MM.1S (cell line): Measurements from ENCODE around the gene CEACAM19.

Source experiments
- DNase-seq: peaks from one replicate; pipeline ENCODE4 v3.0.0-alpha.2; 2015
- H2AFZ ChIP-seq: fragments of 300-600 bp; sonication (generic); 2 replicates; pipeline ENCODE4 v1.6.0; 2016; ENCODE audit warnings: antibody characterized with exemption, low read length
- H3F3A ChIP-seq: fragments of 300-600 bp; sonication (generic); 2 replicates; pipeline ENCODE4 v1.6.1; 2016; ENCODE audit warnings: mild to moderate bottlenecking, antibody characterized with exemption, low read length, moderate library complexity, mixed read lengths; ENCODE audit not compliant: insufficient read depth
- H3K27ac ChIP-seq: fragments of 300-600 bp; sonication (generic); 2 replicates; pipeline ENCODE4 v1.5.1; 2016; ENCODE audit warnings: mild to moderate bottlenecking, low read length
- H3K27me3 ChIP-seq: fragments of 300-600 bp; sonication (generic); replicated peaks from 2 replicates; pipeline ENCODE4 v1.6.0; 2016; ENCODE audit warnings: low read length; ENCODE audit not compliant: insufficient read depth
- H3K36me3 ChIP-seq: fragments of 300-600 bp; sonication (generic); replicated peaks from 2 replicates; pipeline ENCODE4 v1.6.1; 2016; ENCODE audit warnings: mild to moderate bottlenecking, low read length, mixed read lengths; ENCODE audit not compliant: insufficient read depth
- H3K4me1 ChIP-seq: fragments of 300-600 bp; sonication (generic); 2 replicates; pipeline ENCODE4 v1.6.1; 2016; ENCODE audit warnings: low read length, mixed read lengths
- H3K4me2 ChIP-seq: fragments of 300-600 bp; sonication (generic); 2 replicates; pipeline ENCODE4 v1.6.0; 2016; ENCODE audit warnings: low read depth, low read length
- H3K4me3 ChIP-seq: fragments of 300-600 bp; sonication (generic); 2 replicates; pipeline ENCODE4 v1.5.1; 2016; ENCODE audit warnings: low read length, mixed read lengths
- H3K79me2 ChIP-seq: fragments of 300-600 bp; sonication (generic); 2 replicates; pipeline ENCODE4 v1.6.1; 2016; ENCODE audit warnings: mixed run types, low read length, mixed read lengths
- H3K9ac ChIP-seq: fragments of 300-600 bp; sonication (generic); 2 replicates; pipeline ENCODE4 v1.6.1; 2016; ENCODE audit warnings: low read length, mixed read lengths
- H3K9me2 ChIP-seq: fragments of 300-600 bp; sonication (generic); replicated peaks from 2 replicates; pipeline ENCODE4 v1.6.1; 2016; ENCODE audit warnings: mild to moderate bottlenecking, low read length, mixed read lengths; ENCODE audit not compliant: insufficient read depth
- H3K9me3 ChIP-seq: fragments of 300-600 bp; sonication (generic); replicated peaks from 2 replicates; pipeline ENCODE4 v1.6.1; 2016; ENCODE audit warnings: mild to moderate bottlenecking, low read length, mixed read lengths; ENCODE audit not compliant: insufficient read depth
- H4K20me1 ChIP-seq: fragments of 300-600 bp; sonication (generic); 2 replicates; pipeline ENCODE4 v1.6.1; 2016; ENCODE audit warnings: mild to moderate bottlenecking, low read length, moderate library complexity, mixed read lengths; ENCODE audit not compliant: insufficient read depth
- EZH2 ChIP-seq: fragments of 300-600 bp; sonication (generic); optimal IDR thresholded peaks from 2 replicates; pipeline ENCODE3; 2017; ENCODE audit warnings: low read depth, mild to moderate bottlenecking, antibody characterized with exemption, low read length, mixed read lengths
- EZH2phosphoT487 ChIP-seq: fragments of 300-600 bp; sonication (generic); IDR thresholded peaks from 2 replicates; pipeline ENCODE4 v1.6.1; 2018; ENCODE audit warnings: antibody characterized with exemption, low read length
- TF ChIP-seq, protein P1 (sequence below): fragments of 300-600 bp; sonication (generic); IDR thresholded peaks from 2 replicates; pipeline ENCODE4 v1.5.1; 2016; ENCODE audit warnings: antibody characterized with exemption, low read length, mixed read lengths

Gene CEACAM19

DNA sequence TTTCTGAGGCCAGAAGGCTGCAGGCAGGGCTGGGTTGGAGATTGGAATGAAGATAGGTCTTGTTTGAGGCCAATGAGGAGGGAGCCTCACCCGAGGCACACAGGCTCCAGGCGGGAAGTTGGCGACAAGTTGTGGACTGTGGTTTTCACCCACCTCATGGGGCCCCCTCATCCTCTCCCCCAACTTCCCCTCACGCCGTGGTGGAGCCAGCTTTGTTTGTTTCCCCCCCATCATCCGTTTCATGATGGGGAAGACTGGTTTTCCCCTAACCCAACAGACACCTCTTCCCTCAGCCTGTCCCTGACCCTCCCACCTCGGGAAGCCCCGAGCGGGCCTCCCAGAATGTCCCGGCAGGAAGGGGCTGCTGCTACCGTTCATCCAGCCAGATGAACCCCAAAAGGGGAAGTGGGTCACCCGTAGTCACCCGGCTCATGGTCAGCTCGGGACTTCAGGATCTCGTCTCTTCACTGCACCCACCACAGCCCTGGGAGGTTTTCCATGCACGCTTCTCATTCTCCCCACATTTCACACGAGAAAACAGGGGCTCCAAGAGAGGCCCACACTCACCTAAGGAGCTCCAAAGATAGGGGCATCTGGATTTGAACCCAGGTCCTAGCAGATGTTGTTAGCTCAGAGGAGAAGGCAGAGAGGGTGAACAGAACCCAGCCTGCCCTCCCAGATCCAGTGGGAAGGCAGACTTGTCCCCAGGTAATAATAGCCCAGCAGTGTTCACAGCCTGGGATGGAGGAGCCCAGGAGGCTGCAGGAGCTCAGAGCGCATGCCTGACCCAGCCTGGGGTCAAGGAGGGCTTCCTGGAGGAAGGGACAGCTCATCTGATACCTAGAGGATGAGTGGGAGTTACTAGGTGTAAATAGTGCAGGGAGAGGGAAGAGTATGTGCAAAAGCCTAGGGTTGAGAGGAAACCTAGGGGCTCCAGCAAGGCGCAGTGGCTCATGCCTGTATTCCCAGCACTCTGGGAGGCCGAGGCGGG is 51.1 kb downstream of the CEACAM19 start:
- H3K4me2 ChIP-seq = peak overlapping the region; percentile 7; the same call in 1 of the 2 replicates
- H3K27me3 ChIP-seq = no peaks in the 10 kb centered on the region
- H3K79me2 ChIP-seq = no peaks in the 10 kb centered on the region
- no peak overlapping the region for H3K4me3 ChIP-seq
- H3K9me3 ChIP-seq = no peaks in the 10 kb centered on the region
- no peaks in the 10 kb centered on the region for H3K9me2 ChIP-seq
- H3K27ac ChIP-seq = peak overlapping the region; percentile 55; the same call in 1 of the 2 replicates
- no peaks in the 10 kb centered on the region for H4K20me1 ChIP-seq
- H3K9ac ChIP-seq = peak overlapping the region; percentile 32; the same call in 1 of the 2 replicates
- H3K4me1 ChIP-seq = peaks cover 38% of the 10 kb centered on the region
- TF ChIP-seq EZH2phosphoT487 (no peak), EZH2 (no peak)
- TF ChIP-seq, protein P1, sequence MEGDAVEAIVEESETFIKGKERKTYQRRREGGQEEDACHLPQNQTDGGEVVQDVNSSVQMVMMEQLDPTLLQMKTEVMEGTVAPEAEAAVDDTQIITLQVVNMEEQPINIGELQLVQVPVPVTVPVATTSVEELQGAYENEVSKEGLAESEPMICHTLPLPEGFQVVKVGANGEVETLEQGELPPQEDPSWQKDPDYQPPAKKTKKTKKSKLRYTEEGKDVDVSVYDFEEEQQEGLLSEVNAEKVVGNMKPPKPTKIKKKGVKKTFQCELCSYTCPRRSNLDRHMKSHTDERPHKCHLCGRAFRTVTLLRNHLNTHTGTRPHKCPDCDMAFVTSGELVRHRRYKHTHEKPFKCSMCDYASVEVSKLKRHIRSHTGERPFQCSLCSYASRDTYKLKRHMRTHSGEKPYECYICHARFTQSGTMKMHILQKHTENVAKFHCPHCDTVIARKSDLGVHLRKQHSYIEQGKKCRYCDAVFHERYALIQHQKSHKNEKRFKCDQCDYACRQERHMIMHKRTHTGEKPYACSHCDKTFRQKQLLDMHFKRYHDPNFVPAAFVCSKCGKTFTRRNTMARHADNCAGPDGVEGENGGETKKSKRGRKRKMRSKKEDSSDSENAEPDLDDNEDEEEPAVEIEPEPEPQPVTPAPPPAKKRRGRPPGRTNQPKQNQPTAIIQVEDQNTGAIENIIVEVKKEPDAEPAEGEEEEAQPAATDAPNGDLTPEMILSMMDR = no peak
- DNase-seq = peak; percentile 14
- H3K36me3 ChIP-seq = no peaks in the 10 kb centered on the region
- H2AFZ ChIP-seq = peak overlapping the region; percentile 62
- H3F3A ChIP-seq = peaks cover 30% of the 10 kb centered on the region

DNA sequence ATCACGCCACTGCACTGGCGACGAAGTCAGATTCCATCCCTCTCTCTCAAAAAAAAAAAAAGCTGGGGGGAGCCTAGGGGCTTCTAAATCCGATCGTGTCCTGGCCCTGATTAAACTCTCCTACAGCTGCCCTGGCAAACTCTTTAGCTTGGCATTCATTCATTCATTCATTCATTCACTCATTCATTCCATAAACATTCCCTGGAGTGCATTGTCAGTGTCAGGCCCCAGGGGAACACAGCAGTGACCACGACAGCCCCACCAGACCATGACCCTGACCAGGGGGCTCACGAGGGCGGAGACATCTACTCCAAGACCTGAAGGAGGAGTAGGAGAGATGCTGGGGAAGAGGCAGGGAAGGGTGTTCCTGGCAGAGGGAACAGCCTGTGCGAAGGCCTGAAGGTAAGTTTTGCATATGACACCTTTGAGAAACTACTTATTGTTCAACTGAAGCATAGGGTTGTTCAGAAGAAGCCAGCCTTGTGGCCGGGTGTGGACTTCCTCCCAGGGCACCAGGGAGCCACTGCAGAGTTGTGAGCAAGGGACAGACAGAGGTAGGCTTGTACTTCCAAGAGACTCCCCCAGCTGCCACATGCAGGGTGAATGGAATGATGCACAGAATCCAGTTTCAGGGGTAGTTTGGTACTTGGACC is 52.1 kb downstream of the CEACAM19 start:
- Histone ChIP-seq H3K27me3 (no peaks in the 10 kb centered on the region), H3K4me3 (no peak overlapping the region), H3F3A (peaks cover 30% of the 10 kb centered on the region), H3K9ac (no peak overlapping the region), H4K20me1 (no peaks in the 10 kb centered on the region), H3K27ac (peak overlapping the region; percentile 1; the same call in 1 of the 2 replicates), H3K79me2 (no peaks in the 10 kb centered on the region), H2AFZ (peak overlapping the region; percentile 41), H3K36me3 (no peaks in the 10 kb centered on the region), H3K4me2 (no peak overlapping the region), H3K4me1 (peaks cover 38% of the 10 kb centered on the region), H3K9me2 (no peaks in the 10 kb centered on the region), H3K9me3 (no peaks in the 10 kb centered on the region)
- no peak for TF ChIP-seq EZH2phosphoT487
- TF ChIP-seq, protein P1 = no peak
- TF ChIP-seq EZH2 = no peak
- no peak for DNase-seq

DNA sequence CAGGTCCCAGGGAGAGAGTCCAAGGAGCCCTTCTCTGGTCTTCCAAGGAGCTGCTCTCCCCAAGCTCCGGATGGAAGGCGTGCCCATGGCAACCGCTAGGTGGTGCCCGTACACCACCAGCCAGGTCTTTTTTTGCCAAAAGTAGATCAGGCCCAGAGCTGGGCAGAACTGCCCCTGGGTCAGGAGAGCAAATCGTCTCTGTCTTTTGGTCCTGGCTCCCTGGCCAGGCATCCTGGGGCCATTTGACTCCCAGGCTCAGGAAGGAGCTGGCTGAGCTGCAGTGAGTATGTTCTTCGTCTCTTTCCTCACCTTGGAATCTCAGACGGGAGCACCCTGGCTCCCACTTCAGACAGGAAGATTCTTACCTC is 52.7 kb downstream of the CEACAM19 start:
- TF ChIP-seq, protein P1 = peak; percentile 98
- no peak for TF ChIP-seq EZH2phosphoT487
- Histone ChIP-seq H3K9ac (no peak overlapping the region), H3K79me2 (no peaks in the 10 kb centered on the region), H3K4me1 (peaks cover 38% of the 10 kb centered on the region), H4K20me1 (no peaks in the 10 kb centered on the region), H3K9me3 (no peaks in the 10 kb centered on the region), H3K27me3 (no peaks in the 10 kb centered on the region), H3K27ac (peak overlapping the region; percentile 1; the same call in 1 of the 2 replicates), H3K4me2 (no peak overlapping the region), H3K9me2 (no peaks in the 10 kb centered on the region), H2AFZ (peak overlapping the region; percentile 41), H3K4me3 (no peak overlapping the region), H3K36me3 (no peaks in the 10 kb centered on the region), H3F3A (peaks cover 30% of the 10 kb centered on the region)
- DNase-seq = peak; percentile 74
